Astrocyte (in vitro differentiated cells and primary cell): Measurements from ENCODE around the gene FDX1. TPM values are rescaled to one million over a fixed set of nuclear protein-coding genes. Genes with fewer than 3 reads are reported as not detected.

Experiments used
- DNase-seq: peaks from one replicate; pipeline ENCODE4 v3.0.0-alpha.2; 2010; ENCODE audit warnings: low read depth
- FAIRE-seq: peaks from 2 replicates; lab custom pipeline; 2011; peaks lifted over from hg19 to GRCh38; lab: Jason Lieb, UNC
- H2AFZ ChIP-seq: 2 replicates; pipeline ENCODE4 v1.6.0; 2012; ENCODE audit warnings: low read depth, low read length, inconsistent platforms
- H3K27ac ChIP-seq: 2 replicates; pipeline ENCODE4 v1.5.1; 2011; ENCODE audit warnings: low read depth, low read length, inconsistent platforms
- H3K27me3 ChIP-seq: 2 replicates; pipeline ENCODE4 v1.6.0; 2011; ENCODE audit warnings: low read length, inconsistent platforms; ENCODE audit not compliant: insufficient read depth
- H3K36me3 ChIP-seq: 2 replicates; pipeline ENCODE4 v1.5.1; 2011; ENCODE audit warnings: low read length, inconsistent platforms; ENCODE audit not compliant: insufficient read depth
- H3K4me1 ChIP-seq: 2 replicates; pipeline ENCODE4 v1.5.1; 2011; ENCODE audit warnings: low read length, inconsistent platforms; ENCODE audit not compliant: insufficient read depth
- H3K4me2 ChIP-seq: 2 replicates; pipeline ENCODE4 v1.6.0; 2012; ENCODE audit warnings: low read length, inconsistent platforms
- H3K4me3 ChIP-seq: 2 replicates; pipeline ENCODE4 v1.5.1; 2011; ENCODE audit warnings: low read depth, mild to moderate bottlenecking, low read length, inconsistent platforms; ENCODE audit not compliant: insufficient read depth
- H3K79me2 ChIP-seq: 2 replicates; pipeline ENCODE4 v1.6.0; 2012; ENCODE audit warnings: mild to moderate bottlenecking, low read length, inconsistent platforms; ENCODE audit not compliant: insufficient read depth
- H3K9ac ChIP-seq: 2 replicates; pipeline ENCODE4 v1.6.0; 2012; ENCODE audit warnings: mild to moderate bottlenecking, low read length, inconsistent platforms
- H3K9me3 ChIP-seq: 2 replicates; pipeline ENCODE4 v1.5.1; 2012; ENCODE audit warnings: low read depth, mild to moderate bottlenecking, low read length, inconsistent platforms; ENCODE audit not compliant: insufficient read depth
- H4K20me1 ChIP-seq: 2 replicates; pipeline ENCODE4 v1.6.0; 2012; ENCODE audit warnings: low read length, inconsistent platforms; ENCODE audit not compliant: insufficient read depth
- H3K27ac Mint-ChIP-seq: one replicate; pipeline ENCODE4 v1.8.0; 2021; ENCODE audit warnings: mild to moderate bottlenecking, mixed read lengths; ENCODE audit not compliant: unreplicated experiment
- H3K27me3 Mint-ChIP-seq: one replicate; pipeline ENCODE4 v1.8.0; 2021; ENCODE audit warnings: low read depth, mixed read lengths; ENCODE audit not compliant: unreplicated experiment
- H3K36me3 Mint-ChIP-seq: one replicate; pipeline ENCODE4 v1.8.0; 2021; ENCODE audit warnings: low read depth, mixed read lengths; ENCODE audit not compliant: unreplicated experiment
- H3K4me1 Mint-ChIP-seq: one replicate; pipeline ENCODE4 v1.8.0; 2021; ENCODE audit warnings: low read depth, mixed read lengths; ENCODE audit not compliant: unreplicated experiment
- H3K4me3 Mint-ChIP-seq: one replicate; pipeline ENCODE4 v1.8.0; 2021; ENCODE audit warnings: mild to moderate bottlenecking, moderate library complexity, mixed read lengths; ENCODE audit not compliant: unreplicated experiment
- H3K9me3 Mint-ChIP-seq: one replicate; pipeline ENCODE4 v1.8.0; 2021; ENCODE audit warnings: mild to moderate bottlenecking, mixed read lengths; ENCODE audit not compliant: unreplicated experiment
- CTCF ChIP-seq: IDR thresholded peaks from 2 replicates; pipeline ENCODE4 v1.5.1; 2011; ENCODE audit warnings: low read depth, mild to moderate bottlenecking, inconsistent platforms, low read length, moderate library complexity; ENCODE audit not compliant: insufficient read depth
- EZH2 ChIP-seq: IDR thresholded peaks from 2 replicates; pipeline ENCODE4 v1.6.1; 2012; ENCODE audit warnings: mild to moderate bottlenecking, low read length, inconsistent platforms; ENCODE audit not compliant: insufficient read depth
- total RNA-seq: library from RNA; stranded (reverse); gene quantifications from 2 replicates; pipeline ENCODE4 v1.2.1, GENCODE V29; 2021

Gene FDX1
- total RNA-seq, 1 donor from 2014 or later: 7.1 TPM

- peaks cover 3% of the 10 kb centered on the region for H3K9me3 ChIP-seq
- no peak overlapping the region for H3K4me3 ChIP-seq
- Mint-ChIP-seq H3K9me3 (peaks cover 6% of the 10 kb centered on the region), H3K27me3 (peaks cover 8% of the 10 kb centered on the region), H3K4me1 (no peaks in the 10 kb centered on the region), H3K4me3 (no peak overlapping the region), H3K27ac (no peak overlapping the region), H3K36me3 (peaks cover 2% of the 10 kb centered on the region)
- FAIRE-seq: no peak
- DNase-seq: no peak
- no peaks in the 10 kb centered on the region for H3K4me1 ChIP-seq
- H3K9ac ChIP-seq: no peak overlapping the region
- no peaks in the 10 kb centered on the region for H4K20me1 ChIP-seq
- H2AFZ ChIP-seq: no peak overlapping the region
- H3K27me3 ChIP-seq: no peaks in the 10 kb centered on the region
- no peak overlapping the region for H3K4me2 ChIP-seq
- H3K36me3 ChIP-seq: no peaks in the 10 kb centered on the region
- TF ChIP-seq EZH2 (no peak), CTCF (no peak)
- no peaks in the 10 kb centered on the region for H3K79me2 ChIP-seq
- H3K27ac ChIP-seq: no peak overlapping the region
Observed at GRCh38 chr11:110407315-110407714, 22.4 kb upstream of the FDX1 start.

GRCh38 chr11:110409174-110409573, 20.6 kb upstream of the FDX1 start:
- Histone ChIP-seq H3K9me3 (peaks cover 3% of the 10 kb centered on the region), H3K9ac (no peak overlapping the region), H3K36me3 (no peaks in the 10 kb centered on the region), H3K79me2 (no peaks in the 10 kb centered on the region), H3K27me3 (no peaks in the 10 kb centered on the region), H4K20me1 (no peaks in the 10 kb centered on the region), H2AFZ (no peak overlapping the region), H3K27ac (no peak overlapping the region), H3K4me2 (no peak overlapping the region), H3K4me3 (no peak overlapping the region), H3K4me1 (no peaks in the 10 kb centered on the region)
- TF ChIP-seq EZH2 (no peak), CTCF (no peak)
- no peak for DNase-seq
- H3K36me3 Mint-ChIP-seq: no peaks in the 10 kb centered on the region
- H3K27ac Mint-ChIP-seq: no peak overlapping the region
- peaks cover 5% of the 10 kb centered on the region for H3K27me3 Mint-ChIP-seq
- peak; percentile 17 for FAIRE-seq
- no peak overlapping the region for H3K4me3 Mint-ChIP-seq
- no peaks in the 10 kb centered on the region for H3K4me1 Mint-ChIP-seq
- peaks cover 6% of the 10 kb centered on the region for H3K9me3 Mint-ChIP-seq

DNA sequence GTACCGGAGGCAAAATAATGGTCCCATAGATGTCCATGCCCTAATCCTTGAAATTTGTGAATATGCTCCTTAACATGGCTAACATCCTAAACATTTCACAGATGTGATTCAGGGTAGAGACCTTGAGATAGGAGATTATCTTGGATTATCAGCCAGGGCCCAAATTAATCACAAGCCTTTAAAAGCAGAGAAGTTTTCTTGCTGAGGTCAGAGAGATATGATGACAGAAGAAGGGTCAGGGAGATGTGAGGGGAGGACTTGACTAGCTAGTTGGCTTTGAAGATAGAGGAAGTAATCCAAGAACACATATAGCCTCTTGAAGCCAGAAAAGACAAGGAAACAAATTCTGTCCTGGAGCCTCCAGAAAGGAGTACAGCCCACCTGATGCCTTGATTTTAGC, 19.1 kb upstream of the FDX1 start:
- Histone ChIP-seq H3K4me2 (no peak overlapping the region), H2AFZ (no peak overlapping the region), H3K4me1 (no peaks in the 10 kb centered on the region), H3K9ac (no peak overlapping the region), H3K9me3 (peaks cover 3% of the 10 kb centered on the region), H4K20me1 (no peaks in the 10 kb centered on the region), H3K79me2 (no peaks in the 10 kb centered on the region), H3K4me3 (no peak overlapping the region), H3K27me3 (no peaks in the 10 kb centered on the region), H3K36me3 (no peaks in the 10 kb centered on the region), H3K27ac (no peak overlapping the region)
- Mint-ChIP-seq H3K4me3 (no peak overlapping the region), H3K9me3 (peaks cover 4% of the 10 kb centered on the region), H3K36me3 (no peaks in the 10 kb centered on the region), H3K27ac (no peak overlapping the region), H3K4me1 (no peaks in the 10 kb centered on the region), H3K27me3 (peaks cover 2% of the 10 kb centered on the region)
- DNase-seq: no peak
- TF ChIP-seq EZH2 (no peak), CTCF (no peak)
- no peak for FAIRE-seq
